Ishikawa (cell line): ENCODE data around the gene KLHL33.

ENCODE experiments used
- CEBPB ChIP-seq: IDR thresholded peaks from 2 replicates; pipeline ENCODE4 v1.6.1; 2012
- EGR1 ChIP-seq: IDR thresholded peaks from 2 replicates; pipeline ENCODE4 v1.6.1; 2012
- EP300 ChIP-seq: IDR thresholded peaks from 2 replicates; pipeline ENCODE4 v1.6.1; 2012; ENCODE audit warnings: borderline replicate concordance
- FOXM1 ChIP-seq: IDR thresholded peaks from 2 replicates; pipeline ENCODE4 v1.6.1; 2012; ENCODE audit warnings: low read depth, borderline replicate concordance
- MAX ChIP-seq: IDR thresholded peaks from 2 replicates; pipeline ENCODE4 v1.6.1; 2012
- NFIC ChIP-seq: IDR thresholded peaks from 2 replicates; pipeline ENCODE4 v1.6.1; 2012
- RAD21 ChIP-seq: IDR thresholded peaks from 2 replicates; pipeline ENCODE4 v1.6.1; 2012; ENCODE audit warnings: low read depth
- REST ChIP-seq: IDR thresholded peaks from 2 replicates; pipeline ENCODE4 v1.6.1; 2012; ENCODE audit warnings: low read depth, mild to moderate bottlenecking
- TAF1 ChIP-seq: IDR thresholded peaks from 2 replicates; pipeline ENCODE4 v1.6.1; 2012; ENCODE audit warnings: low read depth, mild to moderate bottlenecking
- TCF12 ChIP-seq: IDR thresholded peaks from 2 replicates; pipeline ENCODE4 v1.6.1; 2012; ENCODE audit warnings: low read depth
- TEAD4 ChIP-seq: IDR thresholded peaks from 2 replicates; pipeline ENCODE4 v1.6.1; 2012
- USF1 ChIP-seq: IDR thresholded peaks from 2 replicates; pipeline ENCODE4 v1.6.1; 2012
- YY1 ChIP-seq: IDR thresholded peaks from 2 replicates; pipeline ENCODE4 v1.6.1; 2012; ENCODE audit warnings: low read depth
- ZBTB7A ChIP-seq: IDR thresholded peaks from 2 replicates; pipeline ENCODE4 v1.6.1; 2012; ENCODE audit warnings: low read depth

GRCh38 chr14:20477211-20477876 lies 41.4 kb upstream of the KLHL33 start:
- TF ChIP-seq NFIC (no peak), TEAD4 (no peak), MAX (no peak), TAF1 (no peak), EP300 (no peak), REST (no peak), YY1 (no peak), EGR1 (no peak), RAD21 (no peak), ZBTB7A (no peak), TCF12 (no peak), CEBPB (no peak), FOXM1 (no peak), USF1 (no peak)
